SHP77 (cell line): ENCODE results near the gene ANTXR2.

Experiments used
- DNase-seq, 2 experiments: peaks; one replicate each; lab custom pipeline; 2025; lab: John Stamatoyannopoulos, UW

The ANTXR2 gene

DNA sequence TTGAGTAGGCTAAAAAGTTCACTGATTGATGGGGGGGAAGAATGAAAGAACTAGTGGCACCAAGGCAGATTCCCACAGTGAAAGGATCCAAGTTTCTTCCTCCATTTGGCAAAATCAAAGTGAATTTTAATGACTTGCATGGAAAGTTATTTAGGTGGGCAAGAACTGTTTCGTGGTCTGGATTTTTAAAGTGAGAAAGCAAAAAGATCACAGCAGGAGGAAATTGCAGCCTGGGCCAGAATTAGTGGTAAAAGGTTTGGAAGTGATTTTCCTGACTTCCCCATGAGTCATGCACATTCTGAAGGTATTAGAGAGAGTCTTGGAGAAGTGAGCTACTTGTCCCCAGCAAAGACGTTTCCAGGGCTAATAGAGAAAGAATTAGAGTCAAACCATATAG lies 207.8 kb downstream of the ANTXR2 start:
- no peak for DNase-seq

DNA sequence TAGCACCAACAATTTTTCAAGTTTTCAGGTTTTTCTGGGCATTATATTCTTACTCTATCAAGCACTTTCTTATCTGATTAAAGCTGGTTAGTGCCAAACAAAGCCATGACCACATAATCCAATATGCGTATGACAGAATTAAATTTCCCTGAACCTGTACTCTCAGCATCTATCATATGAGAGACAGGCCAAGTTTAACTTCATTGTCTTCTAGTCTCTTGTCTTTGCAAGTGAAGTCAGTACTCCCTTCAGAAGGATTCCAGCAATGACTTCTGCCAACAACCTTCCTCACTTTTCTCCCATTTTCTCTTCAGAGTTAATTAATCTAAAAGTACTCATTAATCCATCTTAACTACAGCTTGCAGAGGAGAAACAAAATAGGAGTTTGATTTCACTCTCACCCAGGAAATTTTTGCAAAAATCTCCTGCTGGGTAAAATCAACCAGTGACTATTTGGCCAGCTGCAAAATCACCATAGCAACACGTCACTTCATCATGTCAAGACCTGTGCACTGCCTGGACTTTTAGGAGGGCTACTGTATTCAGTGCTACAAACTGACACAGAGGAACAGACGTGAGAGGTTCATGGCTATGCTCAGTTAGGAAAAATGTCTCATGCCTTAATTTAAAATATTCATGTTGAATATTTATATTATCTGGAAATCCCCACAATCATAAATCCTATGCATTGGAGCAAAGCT lies 208.4 kb downstream of the ANTXR2 start:
- peak; percentile 81 to 90 for DNase-seq

GRCh38 chr4:79863333-79863732 lies 209.7 kb downstream of the ANTXR2 start:
- no peak for DNase-seq

DNA sequence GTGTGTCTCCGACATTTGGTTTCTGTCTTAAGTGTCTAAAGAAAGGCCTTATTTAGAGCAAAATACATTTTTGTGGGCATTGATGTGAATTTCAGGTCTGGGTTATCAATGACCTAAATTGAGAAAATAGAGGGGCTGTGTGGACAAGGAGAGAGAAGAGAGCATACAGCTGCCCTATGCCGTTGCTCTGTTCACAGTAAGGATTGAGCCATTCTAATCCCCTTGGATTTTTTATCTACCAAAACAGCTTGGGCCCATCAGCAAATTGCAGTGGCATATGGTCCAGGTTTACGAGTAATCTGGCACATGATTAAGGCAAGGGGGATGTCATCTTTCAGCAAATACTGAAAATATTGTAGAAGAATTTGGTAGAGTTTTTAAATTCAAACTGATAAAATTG lies 210.2 kb downstream of the ANTXR2 start:
- no peak for DNase-seq

DNA sequence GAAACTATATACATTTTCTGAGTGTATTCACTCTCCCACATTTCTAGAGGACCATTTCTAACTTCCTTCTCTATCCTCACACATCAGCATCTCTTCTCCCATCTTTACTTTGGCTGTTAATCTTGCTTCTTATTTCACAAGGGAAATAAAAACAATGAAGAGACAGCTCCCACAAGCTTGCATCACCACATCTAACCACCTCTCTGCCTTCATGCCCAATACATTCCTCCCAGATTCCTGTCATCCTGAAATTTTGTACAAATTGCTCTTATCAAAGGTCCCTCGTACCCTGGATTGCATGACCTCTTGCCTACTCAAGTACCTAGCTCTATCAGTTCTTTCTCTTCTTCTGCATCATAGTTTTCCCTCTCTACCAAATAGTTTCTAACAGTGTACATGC lies 215.2 kb downstream of the ANTXR2 start:
- DNase-seq = no peak

DNA sequence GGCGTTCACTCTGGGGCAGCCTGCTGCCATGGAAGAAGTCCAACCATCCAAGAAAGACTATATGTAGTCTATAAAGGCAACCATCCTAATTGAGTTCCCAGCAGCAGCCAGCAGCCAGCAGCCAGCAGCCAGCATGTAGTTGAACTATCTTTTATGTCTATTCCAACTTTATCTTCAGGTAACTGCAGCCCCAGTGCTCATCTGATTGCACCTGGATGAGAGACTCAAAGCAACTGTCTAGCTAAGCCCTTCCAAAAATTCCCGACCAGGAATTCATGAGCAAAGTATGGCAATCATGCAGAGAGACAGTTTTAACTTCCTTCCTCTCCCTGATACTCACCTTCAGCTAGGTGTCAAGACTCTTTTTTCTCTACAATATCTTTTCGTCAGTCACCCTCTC lies 216.8 kb downstream of the ANTXR2 start:
- no peak for DNase-seq

- DNase-seq = no peak
These were observed 218.1 kb downstream of the ANTXR2 start for GRCh38 chr4:79854856-79855502.

- DNase-seq = peak in 1 of 2 experiments; percentile 35
These were observed 220.7 kb downstream of the ANTXR2 start for GRCh38 chr4:79852305-79852730.

- no peak for DNase-seq
These were observed 221.3 kb downstream of the ANTXR2 start for GRCh38 chr4:79851625-79852304.
